Measurements from ENCODE around the gene CHTOP.
"Not testable (repeated sequence)": the region's sequence is repeated elsewhere in the genome, so short reads cannot be mapped to it uniquely, and the experiment has no call there.

GRCh38 chr1:153640213-153640612 lies 6.3 kb downstream of the CHTOP start:
- not testable (repeated sequence) for TF ChIP-seq CTCF (IDR thresholded peaks at IDR 0.05; ENCODE audit: borderline replicate concordance, extremely low read depth, low read length, poor library complexity, severe bottlenecking); EZH2 (IDR thresholded peaks at IDR 0.05; ENCODE audit: borderline replicate concordance, low read depth, low read length, severe bottlenecking)

All from DND-41 (cell line).